Stomach smooth muscle (tissue), 2 donors: ENCODE measurements around the gene TNS1.
"Not testable (repeated sequence)": the region's sequence is repeated elsewhere in the genome, so short reads cannot be mapped to it uniquely, and the experiment has no call there.

Experiments used
- H3K27ac ChIP-seq: one replicate; pipeline ENCODE4 v1.7.0; 2013; ENCODE audit warnings: mild to moderate bottlenecking, low read length, inconsistent platforms
- H3K27me3 ChIP-seq, 2 donors: one replicate each; pipeline ENCODE4 v1.7.0; 2013; ENCODE audit warnings: low read length in 2 of 2; ENCODE audit not compliant: insufficient read depth in 2 of 2, control insufficient read depth in 1 of 2
- H3K36me3 ChIP-seq, 2 donors: one replicate each; pipeline ENCODE4 v1.7.0; 2013; ENCODE audit warnings: low read length in 2 of 2; ENCODE audit not compliant: control insufficient read depth in 2 of 2, insufficient read depth in 2 of 2
- H3K4me1 ChIP-seq: one replicate; pipeline ENCODE4 v1.7.0; 2013; ENCODE audit warnings: low read length; ENCODE audit not compliant: control insufficient read depth, insufficient read depth
- H3K4me3 ChIP-seq, 2 donors: one replicate each; pipeline ENCODE4 v1.7.0; 2013; ENCODE audit warnings: low read length in 2 of 2
- H3K9ac ChIP-seq, 2 donors: one replicate each; pipeline ENCODE4 v1.7.0; 2013; ENCODE audit warnings: low read length in 2 of 2, mild to moderate bottlenecking in 1 of 2
- H3K9me3 ChIP-seq, 2 donors: one replicate each; pipeline ENCODE4 v1.7.0; 2013; ENCODE audit warnings: low read length in 2 of 2; ENCODE audit not compliant: control insufficient read depth in 2 of 2
- donor health status: healthy.
- donor health status: Pancreatic carcinoma.

TNS1 gene

GRCh38 chr2:217820091-217820819 lies 182.5 kb downstream of the TNS1 start:
- Histone ChIP-seq H3K4me1 (peaks cover 76% of the 10 kb centered on the region), H3K27ac (peak overlapping the region; percentile 49), H3K36me3 (peaks cover 75 to 78% of the 10 kb centered on the region in 2 donors), H3K27me3 (no peaks in the 10 kb centered on the region), H3K9me3 (no peaks in the 10 kb centered on the region), H3K9ac (no peak overlapping the region), H3K4me3 (no peak overlapping the region)

DNA sequence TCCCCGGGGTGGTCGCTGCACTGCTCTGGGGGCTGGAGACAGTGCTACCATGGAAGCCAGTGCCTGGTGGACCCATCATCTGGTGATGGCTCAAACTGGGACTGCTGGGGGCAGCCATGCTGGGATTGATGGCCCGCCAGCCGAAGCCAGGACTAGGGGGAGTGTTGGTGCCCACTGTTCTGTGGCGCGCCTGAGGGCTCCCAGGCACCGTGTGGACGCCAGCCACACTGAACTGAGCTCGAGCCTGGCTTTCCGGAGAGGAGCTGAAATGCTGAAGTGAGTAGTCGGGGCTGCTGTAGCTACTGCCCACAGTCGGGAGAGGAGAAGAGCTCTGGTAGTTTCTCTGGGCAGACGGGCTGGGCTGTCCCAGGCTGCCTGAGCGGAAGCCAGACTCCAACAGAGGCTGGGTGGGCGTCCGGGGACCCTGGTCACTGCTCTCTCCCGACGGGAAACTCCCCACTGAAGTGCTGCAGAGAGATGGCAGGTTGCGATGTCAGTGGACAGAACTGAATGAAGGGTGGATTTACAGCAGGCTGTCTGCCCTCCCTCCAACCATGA lies 184.4 kb downstream of the TNS1 start:
- Histone ChIP-seq H3K27me3 (no peaks in the 10 kb centered on the region), H3K4me1 (peaks cover 76% of the 10 kb centered on the region), H3K9ac (no peak overlapping the region), H3K9me3 (no peaks in the 10 kb centered on the region), H3K4me3 (no peak overlapping the region), H3K36me3 (peaks cover 81 to 85% of the 10 kb centered on the region in 2 donors), H3K27ac (peak overlapping the region; percentile 49)

- H3K4me1 ChIP-seq = peaks cover 75% of the 10 kb centered on the region
- H3K27me3 ChIP-seq = no peaks in the 10 kb centered on the region
- peak overlapping the region; percentile 70 for H3K27ac ChIP-seq
- H3K9me3 ChIP-seq = no peaks in the 10 kb centered on the region
- peak overlapping the region in 1 of 2 donors; percentile 29 for H3K9ac ChIP-seq
- no peak overlapping the region for H3K4me3 ChIP-seq
- peaks cover 84 to 91% of the 10 kb centered on the region in 2 donors for H3K36me3 ChIP-seq
These were observed 185.1 kb downstream of the TNS1 start for GRCh38 chr2:217817466-217818292.

- Histone ChIP-seq H3K27ac (peak overlapping the region; percentile 70), H3K4me3 (peak overlapping the region in 1 of 2 donors; percentile 52), H3K9ac (no peak overlapping the region), H3K36me3 (peaks cover 94 to 99% of the 10 kb centered on the region in 2 donors), H3K9me3 (no peaks in the 10 kb centered on the region), H3K4me1 (peaks cover 68% of the 10 kb centered on the region), H3K27me3 (no peaks in the 10 kb centered on the region)
These were observed 186.4 kb downstream of the TNS1 start for GRCh38 chr2:217816396-217816869.

DNA sequence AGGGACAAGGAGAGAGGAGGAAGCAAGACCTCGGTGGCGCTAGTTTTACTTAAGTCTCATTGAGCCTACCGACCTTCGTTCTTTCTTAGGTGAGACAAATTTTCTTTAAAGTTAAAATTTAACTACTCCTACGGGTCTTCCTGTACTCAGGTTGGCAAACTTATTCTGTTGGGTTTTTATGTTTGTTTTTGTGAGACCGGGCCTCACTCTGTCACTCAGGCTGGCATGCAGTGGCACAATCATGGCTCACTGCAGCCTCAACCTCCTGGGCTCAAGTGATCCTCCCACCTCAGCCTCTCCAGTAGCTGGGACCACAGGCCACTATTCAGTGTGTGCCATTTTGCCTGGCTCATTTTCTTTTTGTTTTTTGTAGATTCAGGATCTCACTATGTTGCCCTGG lies 189.0 kb downstream of the TNS1 start:
- no peaks in the 10 kb centered on the region for H3K9me3 ChIP-seq
- H3K4me1 ChIP-seq = peaks cover 55% of the 10 kb centered on the region
- H3K36me3 ChIP-seq = peaks cover 91 to 97% of the 10 kb centered on the region in 2 donors
- peak overlapping the region; percentile 70 for H3K27ac ChIP-seq
- H3K9ac ChIP-seq = no peak overlapping the region
- H3K27me3 ChIP-seq = no peaks in the 10 kb centered on the region
- no peak overlapping the region for H3K4me3 ChIP-seq

- Histone ChIP-seq H3K9me3 (no peaks in the 10 kb centered on the region), H3K4me3 (no peak overlapping the region), H3K4me1 (peaks cover 57% of the 10 kb centered on the region), H3K36me3 (peaks cover 91 to 97% of the 10 kb centered on the region in 2 donors), H3K27me3 (no peaks in the 10 kb centered on the region), H3K27ac (peak overlapping the region; percentile 24), H3K9ac (no peak overlapping the region)
These were observed 190.6 kb downstream of the TNS1 start for GRCh38 chr2:217812170-217812569.

DNA sequence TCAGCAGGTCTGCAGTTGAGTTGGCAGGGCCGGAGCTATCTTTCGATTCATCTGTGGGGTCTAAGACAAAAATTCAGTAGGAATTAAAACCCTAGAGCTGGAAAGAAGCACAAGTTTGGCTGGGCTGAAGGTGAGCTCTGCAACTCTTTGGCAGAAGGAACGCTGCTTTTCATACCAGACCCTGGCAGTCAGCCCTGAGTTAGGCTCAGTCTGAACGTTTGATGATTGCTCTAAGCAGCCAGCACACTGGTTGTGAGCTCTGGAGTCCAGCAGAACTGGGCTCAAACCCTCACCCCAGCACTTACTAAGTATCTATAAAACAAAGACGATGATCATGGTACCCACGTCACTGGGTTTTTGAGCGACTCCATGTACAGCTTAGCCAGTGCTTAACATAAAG lies 192.5 kb downstream of the TNS1 start:
- H3K4me1 ChIP-seq = peaks cover 53% of the 10 kb centered on the region
- no peaks in the 10 kb centered on the region for H3K9me3 ChIP-seq
- no peak overlapping the region for H3K4me3 ChIP-seq
- H3K27ac ChIP-seq = no peak overlapping the region
- H3K9ac ChIP-seq = no peak overlapping the region
- H3K27me3 ChIP-seq = no peaks in the 10 kb centered on the region
- peaks cover 87 to 94% of the 10 kb centered on the region in 2 donors for H3K36me3 ChIP-seq

- Histone ChIP-seq H3K4me1 (peaks cover 50% of the 10 kb centered on the region), H3K9ac (no peak overlapping the region), H3K4me3 (no peak overlapping the region), H3K27ac (no peak overlapping the region), H3K36me3 (peaks cover 86 to 91% of the 10 kb centered on the region in 2 donors), H3K27me3 (no peaks in the 10 kb centered on the region), H3K9me3 (no peaks in the 10 kb centered on the region)
These were observed 193.1 kb downstream of the TNS1 start for GRCh38 chr2:217809736-217810135.

GRCh38 chr2:217808967-217809366 lies 193.8 kb downstream of the TNS1 start:
- not testable (repeated sequence) for H3K27me3 ChIP-seq, H3K9me3 ChIP-seq, H3K4me3 ChIP-seq, H3K9ac ChIP-seq
- H3K4me1 ChIP-seq = peaks cover 52% of the 10 kb centered on the region
- peaks cover 86 to 90% of the 10 kb centered on the region in 2 donors for H3K36me3 ChIP-seq
- H3K27ac ChIP-seq = peak overlapping the region; percentile 24

DNA sequence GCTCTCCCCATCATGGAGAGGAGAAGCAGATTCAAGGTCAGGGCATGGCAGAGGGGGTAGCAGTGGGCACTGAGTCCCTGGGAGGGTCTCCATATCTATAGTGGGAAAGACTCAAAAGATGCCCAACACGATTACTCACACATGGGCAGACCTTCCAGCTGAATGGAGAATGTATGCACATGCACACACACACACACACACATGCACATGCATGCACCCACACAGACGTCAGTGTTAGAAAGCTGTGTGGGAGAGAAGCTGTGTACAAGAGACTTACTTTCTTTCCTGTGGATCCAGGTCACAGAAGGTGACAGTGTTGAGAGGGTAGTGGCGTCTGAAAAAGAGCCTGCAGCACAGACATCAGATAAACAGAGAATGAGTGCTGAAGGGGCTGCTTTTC lies 194.5 kb downstream of the TNS1 start:
- Histone ChIP-seq H3K36me3 (peaks cover 86 to 89% of the 10 kb centered on the region in 2 donors), H3K9me3 (no peaks in the 10 kb centered on the region), H3K4me1 (peaks cover 48% of the 10 kb centered on the region), H3K27ac (peak overlapping the region; percentile 24), H3K9ac (no peak overlapping the region), H3K4me3 (no peak overlapping the region), H3K27me3 (no peaks in the 10 kb centered on the region)
